Osteocyte (in vitro differentiated cells): Measurements from ENCODE around the gene LDB1. TPM values are rescaled to one million over a fixed set of nuclear protein-coding genes. Genes with fewer than 3 reads are reported as not detected.

Experiments
- DNase-seq: peaks from one replicate; pipeline ENCODE4 v3.0.0; 2021; ENCODE audit warnings: mixed read lengths; ENCODE audit not compliant: unreplicated experiment; ENCODE audit errors: extremely low spot score
- H3K27ac Mint-ChIP-seq: one replicate; pipeline ENCODE4 v1.8.0; 2021; ENCODE audit warnings: mild to moderate bottlenecking, mixed read lengths; ENCODE audit not compliant: unreplicated experiment
- H3K27me3 Mint-ChIP-seq: one replicate; pipeline ENCODE4 v1.8.0; 2021; ENCODE audit warnings: mixed read lengths; ENCODE audit not compliant: unreplicated experiment
- H3K36me3 Mint-ChIP-seq: one replicate; pipeline ENCODE4 v1.8.0; 2021; ENCODE audit warnings: mixed read lengths; ENCODE audit not compliant: unreplicated experiment
- H3K4me1 Mint-ChIP-seq: one replicate; pipeline ENCODE4 v1.8.0; 2021; ENCODE audit warnings: mixed read lengths; ENCODE audit not compliant: unreplicated experiment
- H3K4me3 Mint-ChIP-seq: one replicate; pipeline ENCODE4 v1.8.0; 2021; ENCODE audit warnings: mild to moderate bottlenecking, moderate library complexity, mixed read lengths; ENCODE audit not compliant: unreplicated experiment
- H3K9me3 Mint-ChIP-seq: one replicate; pipeline ENCODE4 v1.8.0; 2021; ENCODE audit warnings: mixed read lengths; ENCODE audit not compliant: unreplicated experiment
- CTCF ChIP-seq: fragments of 200-600 bp; sonication (generic); IDR thresholded peaks from 2 replicates; pipeline ENCODE4 v1.5.0; 2021; ENCODE audit warnings: antibody characterized with exemption, mild to moderate bottlenecking, moderate library complexity
- total RNA-seq: library from RNA; stranded (reverse); gene quantifications from 2 replicates; pipeline ENCODE4 v1.2.1, GENCODE V29; 2021

The LDB1 gene
- total RNA-seq, 1 donor from 2014 or later: 114 TPM

GRCh38 chr10:102157224-102157623, 37.1 kb upstream of the LDB1 start:
- no peak overlapping the region for H3K27ac Mint-ChIP-seq
- H3K9me3 Mint-ChIP-seq: no peaks in the 10 kb centered on the region
- peaks cover 42% of the 10 kb centered on the region for H3K36me3 Mint-ChIP-seq
- no peak for DNase-seq
- H3K27me3 Mint-ChIP-seq: no peaks in the 10 kb centered on the region
- TF ChIP-seq CTCF: no peak
- H3K4me3 Mint-ChIP-seq: no peak overlapping the region
- peaks cover 12% of the 10 kb centered on the region for H3K4me1 Mint-ChIP-seq

GRCh38 chr10:102154466-102155116, 34.4 kb upstream of the LDB1 start:
- Mint-ChIP-seq H3K4me1 (peaks cover 21% of the 10 kb centered on the region), H3K4me3 (peak overlapping the region; percentile 10), H3K36me3 (peaks cover 23% of the 10 kb centered on the region), H3K9me3 (no peaks in the 10 kb centered on the region), H3K27me3 (no peaks in the 10 kb centered on the region), H3K27ac (no peak overlapping the region)
- no peak for TF ChIP-seq CTCF
- no peak for DNase-seq

- Mint-ChIP-seq H3K4me1 (peaks cover 21% of the 10 kb centered on the region), H3K9me3 (no peaks in the 10 kb centered on the region), H3K4me3 (peak overlapping the region; percentile 84), H3K27ac (peak overlapping the region; percentile 98), H3K36me3 (peaks cover 22% of the 10 kb centered on the region), H3K27me3 (no peaks in the 10 kb centered on the region)
- DNase-seq: no peak
- TF ChIP-seq CTCF: no peak
These were observed 33.0 kb upstream of the LDB1 start for GRCh38 chr10:102153093-102153620.

- no peak for DNase-seq
- no peak for TF ChIP-seq CTCF
- Mint-ChIP-seq H3K36me3 (peaks cover 23% of the 10 kb centered on the region), H3K9me3 (no peaks in the 10 kb centered on the region), H3K27me3 (no peaks in the 10 kb centered on the region), H3K27ac (peak overlapping the region; percentile 98), H3K4me1 (peaks cover 21% of the 10 kb centered on the region), H3K4me3 (peak overlapping the region; percentile 84)
These were observed 32.4 kb upstream of the LDB1 start for GRCh38 chr10:102152545-102152890.

- H3K4me3 Mint-ChIP-seq: peak within 1 kb of the TSS; percentile 84
- peak; percentile 99 for DNase-seq
- H3K27me3 Mint-ChIP-seq: no peaks in the 10 kb centered on the region
- H3K36me3 Mint-ChIP-seq: peaks cover 23% of the 10 kb centered on the region
- H3K4me1 Mint-ChIP-seq: peaks cover 21% of the 10 kb centered on the region
- H3K27ac Mint-ChIP-seq: peak within 1 kb of the TSS; percentile 98
- no peaks in the 10 kb centered on the region for H3K9me3 Mint-ChIP-seq
- no peak for TF ChIP-seq CTCF
These were observed 31.8 kb upstream of the LDB1 start, which contains the start of gene NOLC1 for GRCh38 chr10:102151774-102152544. NOLC1 (plus strand) TSS chr10:102152389; CDS start chr10:102152411, 22 bp downstream.
